Adrenal gland (tissue), 5 donors: ENCODE data around the gene ZFYVE21.

ENCODE experiments used
- CTCF ChIP-seq, 6 experiments: fragments of 450-650 bp in 4 of 6; fragments of 200-600 bp in 2 of 6; sonication (generic) in 1 of 6; IDR thresholded peaks; 1 replicate in 5 of 6; 2 replicates in 1 of 6; pipeline versions ENCODE4 v1.5.1 to v1.8.0; 2016 to 2021; ENCODE audit warnings: antibody characterized with exemption in 6 of 6, mild to moderate bottlenecking in 2 of 6, moderate library complexity in 1 of 6
- POLR2A ChIP-seq, 2 donors: fragments of 450-650 bp; IDR thresholded peaks; one replicate each; pipeline ENCODE4 v1.6.1; 2017; ENCODE audit warnings: antibody characterized with exemption in 2 of 2, mild to moderate bottlenecking in 2 of 2, moderate library complexity in 1 of 2
- donor health status: DM: no; HTN: no; CAD: no.

GRCh38 chr14:103763730-103764488, 48.3 kb downstream of the ZFYVE21 start:
- no peak for TF ChIP-seq CTCF (IDR thresholded peaks at IDR 0.05)
- no peak for TF ChIP-seq POLR2A (IDR thresholded peaks at IDR 0.05)
